ENCODE data around the gene PC. TPM values are rescaled to one million over a fixed set of nuclear protein-coding genes. Genes with fewer than 3 reads are reported as not detected.

Gene PC
- total and polyA plus RNA-seq, 9 of the 15 experiments (the other 6 are each of a cell fraction or from before 2014, with no cell fraction given), result 0.94 to 38.0 (median 8.7) TPM

- no peak for FAIRE-seq
- no peaks in the 10 kb centered on the region for H3K9me1 ChIP-seq (ENCODE audit: control insufficient read depth, insufficient read depth, low read length)
- H3K79me2 ChIP-seq (ENCODE audit: control insufficient read depth, insufficient read depth, low read length), result peaks cover 9% of the 10 kb centered on the region
- H3K4me3 ChIP-seq, result no peak overlapping the region
- H3K27ac ChIP-seq (ENCODE audit: extremely low read depth, low read depth, low read length), result no peak overlapping the region
- peaks cover 52% of the 10 kb centered on the region; the same call in 2 of the 3 replicates for H3K36me3 ChIP-seq (ENCODE audit: control insufficient read depth, insufficient read depth, low read length)
- peaks cover 6 to 51% of the 10 kb centered on the region in 2 experiments; a peak in 3 of 5 replicates for H3K4me1 ChIP-seq (replicated peaks in 1 of 2; ENCODE audit: control insufficient read depth in 2 of 2, insufficient read depth in 2 of 2, low read length in 2 of 2)
- TF ChIP-seq SIN3B (IDR thresholded peaks at IDR 0.05; ENCODE audit: low read depth), result no peak
- 0 out of 2 replicates have a peak, but pooled peaks have one; percentile 24 for TF ChIP-seq POLR2G (IDR thresholded peaks at IDR 0.05; ENCODE audit: low read depth, low read length)
- in situ Hi-C loops (cut with MboI), result loop anchor here (5.0 kb wide), 1 partner anchor 128 kb away; the partner anchor contains the start of gene C11orf86
- POLR2A ChIA-PET, result interaction anchor here (0.6 to 1.5 kb wide), 4 partner anchors 10 to 411 kb away, joined by 3 to 10 read pairs (median 3); partner anchors contain the start of gene MRPL11
- H2AFZ ChIP-seq (ENCODE audit: low read depth, low read length), result no peak overlapping the region
- no peak for DNase-seq (ENCODE audit: extremely low read depth in 1 of 4, low spot score in 3 of 4)
- peak overlapping the region in 1 of 2 experiments; percentile 31; a peak in 1 of 4 replicates for H3K9ac ChIP-seq (ENCODE audit: insufficient read depth in 1 of 2, low read depth in 2 of 2, low read length in 2 of 2)
- WGBS (ENCODE audit: insufficient coverage, low coverage, missing lambda C conversion rate), result 86% methylated on average over 17 of the region's 22 CpGs
- H3K9me3 ChIP-seq (replicated peaks; ENCODE audit: control insufficient read depth, insufficient read depth, low read depth, low read length), result no peaks in the 10 kb centered on the region
- H3K27me3 ChIP-seq (ENCODE audit: control insufficient read depth in 2 of 2, insufficient read depth in 2 of 2, low read length in 2 of 2), result no peaks in the 10 kb centered on the region
- no peaks in the 10 kb centered on the region for H4K20me1 ChIP-seq (replicated peaks; ENCODE audit: control insufficient read depth, insufficient read depth, low read length)
- no TSS peak for BruUV-seq (replicated peaks)
- no peak for ATAC-seq
- no peak overlapping the region for H3K4me2 ChIP-seq (ENCODE audit: insufficient read depth, low read length)
- intact Hi-C loops (cut with micrococcal nuclease), result no loop called here
- CTCF ChIA-PET (ENCODE audit: low intra/inter-chr PET ratio), result no interaction called here
Measured at GRCh38 chr11:66849501-66850234, 108.5 kb downstream of the PC start.
